CD4-positive, alpha-beta T cell treated with Interferon gamma for 1 hour (primary cell): ENCODE data around the gene RMI2.
A peak's percentile ranks its signal among the peaks of the same experiment; 100 is the strongest.

ENCODE experiments used
- DNase-seq: peaks from one replicate; pipeline ENCODE4 v3.0.0-alpha.2; 2020

Gene RMI2

DNA sequence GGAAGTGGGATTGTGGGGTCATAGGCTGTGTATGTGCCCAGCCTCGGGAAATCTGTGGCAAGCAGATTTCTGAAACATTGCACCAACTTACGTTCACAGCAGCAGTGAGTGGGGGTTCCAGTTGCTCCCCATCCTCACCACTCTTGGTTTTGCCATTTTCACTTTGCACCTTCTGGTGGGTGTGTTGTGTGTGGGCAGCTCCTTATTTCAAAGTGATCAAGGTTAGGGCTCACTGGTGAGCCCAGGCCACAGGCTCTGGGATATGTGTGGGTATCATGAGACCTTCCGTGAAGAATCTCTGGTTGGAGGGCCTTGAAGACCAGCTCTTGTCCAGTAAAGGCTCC is 34.7 kb upstream of the RMI2 start:
- no peak for DNase-seq

- peak; percentile 72 for DNase-seq
Measured at GRCh38 chr16:11310997-11311561, 34.2 kb upstream of the RMI2 start.

- peak; percentile 25 for DNase-seq
Measured at GRCh38 chr16:11312718-11313492, 32.4 kb upstream of the RMI2 start.

DNA sequence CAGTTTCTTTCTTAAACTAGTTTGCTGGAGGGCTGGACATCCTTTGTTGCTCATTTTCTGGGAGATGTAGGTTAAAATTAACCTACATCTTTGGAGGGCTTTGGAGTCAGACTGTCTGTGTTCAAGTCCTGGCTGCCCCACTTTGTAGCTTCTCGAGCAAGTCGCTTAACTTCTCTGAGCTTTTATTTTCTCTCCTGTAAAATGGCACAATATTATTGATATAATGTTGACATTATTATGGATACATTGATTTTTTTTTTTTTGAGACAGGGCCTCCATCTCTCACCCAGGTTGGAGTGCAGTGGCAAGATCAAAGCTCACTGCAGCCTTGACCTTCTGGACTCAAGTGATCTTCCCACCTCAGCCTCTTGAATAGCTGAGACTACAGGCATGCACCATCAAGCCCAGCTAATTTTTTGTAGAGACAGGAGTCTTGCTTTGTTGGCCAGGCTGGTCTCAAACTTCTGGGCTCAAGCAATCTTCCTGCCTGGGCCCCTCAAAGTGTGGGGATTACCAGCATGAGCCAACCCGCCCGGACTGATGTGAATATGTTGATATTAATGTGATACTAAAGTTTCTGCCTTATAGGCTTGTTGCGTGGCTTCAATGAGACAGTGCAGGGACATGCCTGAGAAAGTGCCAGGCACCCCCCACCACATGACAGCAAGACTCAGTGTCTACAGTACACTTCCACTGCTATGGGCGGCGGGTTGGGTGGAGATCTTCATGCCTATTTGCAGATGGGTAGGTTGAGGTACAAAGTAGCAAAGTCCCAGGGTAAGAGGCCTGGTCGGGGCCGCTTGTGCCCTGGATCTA is 31.6 kb upstream of the RMI2 start:
- DNase-seq, result no peak

DNA sequence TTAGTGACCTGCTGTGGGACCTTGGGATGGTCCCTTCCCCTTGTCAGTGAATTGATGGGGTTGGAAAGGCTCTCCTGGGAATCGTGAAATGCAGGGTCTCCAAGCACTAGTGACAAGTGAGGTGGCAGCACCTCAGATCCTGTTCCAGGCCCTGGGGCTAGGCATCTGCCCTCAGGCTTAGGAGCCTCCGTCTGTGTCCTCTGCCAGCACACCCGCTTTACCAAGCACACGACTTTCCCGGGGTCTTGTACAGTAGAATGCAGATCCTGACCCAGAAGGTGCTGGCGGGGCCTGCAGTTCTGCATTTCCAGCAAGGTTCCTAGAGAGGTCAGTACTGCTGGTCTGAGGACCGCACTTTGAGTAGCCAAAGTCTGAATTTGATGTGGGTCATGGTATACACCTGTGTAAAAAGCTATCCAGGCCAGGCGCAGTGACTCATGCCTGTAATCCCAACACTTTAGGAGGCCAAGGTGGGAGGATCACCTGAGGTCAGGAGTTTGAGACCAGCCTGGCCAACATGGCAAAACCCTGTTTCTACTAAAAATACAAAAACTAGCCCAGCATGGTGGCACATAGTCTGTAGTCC is 30.9 kb upstream of the RMI2 start:
- no peak for DNase-seq

GRCh38 chr16:11315510-11315909 is 29.7 kb upstream of the RMI2 start:
- DNase-seq, result no peak

DNA sequence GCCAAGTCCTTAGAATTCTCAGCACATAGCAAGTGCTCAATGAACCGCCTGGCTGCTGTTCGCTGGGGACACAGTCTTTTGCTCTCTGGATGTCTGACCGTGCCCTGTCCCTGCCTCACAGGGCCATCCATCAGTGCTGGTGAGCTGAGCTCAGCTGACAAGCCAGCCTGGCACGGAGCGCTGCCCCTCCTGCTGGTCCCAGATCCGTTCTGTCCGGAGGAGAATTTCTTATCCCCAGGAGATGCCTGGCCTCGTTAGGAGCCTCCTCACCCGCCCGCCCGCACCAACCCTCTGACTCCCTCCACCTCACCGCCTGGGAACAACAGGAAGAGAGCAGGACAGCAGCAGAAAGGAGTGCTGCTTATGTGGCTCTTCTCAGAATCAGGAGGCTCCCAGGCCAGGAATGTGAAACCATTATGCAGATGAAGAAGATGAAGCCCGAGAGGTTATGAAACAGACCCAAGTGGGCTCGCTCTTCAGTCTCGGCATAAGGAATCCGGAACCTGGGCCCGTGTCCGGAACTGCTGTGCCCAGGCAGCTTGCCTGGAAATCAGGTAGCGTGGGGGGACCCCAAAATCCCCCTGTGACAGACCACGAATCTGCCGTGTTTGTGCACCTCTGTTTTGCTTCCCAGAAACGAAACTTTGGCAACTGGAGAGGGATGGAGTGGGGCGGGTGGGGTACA is 28.8 kb upstream of the RMI2 start:
- DNase-seq, result no peak

GRCh38 chr16:11318817-11319216 is 26.4 kb upstream of the RMI2 start:
- no peak for DNase-seq

DNA sequence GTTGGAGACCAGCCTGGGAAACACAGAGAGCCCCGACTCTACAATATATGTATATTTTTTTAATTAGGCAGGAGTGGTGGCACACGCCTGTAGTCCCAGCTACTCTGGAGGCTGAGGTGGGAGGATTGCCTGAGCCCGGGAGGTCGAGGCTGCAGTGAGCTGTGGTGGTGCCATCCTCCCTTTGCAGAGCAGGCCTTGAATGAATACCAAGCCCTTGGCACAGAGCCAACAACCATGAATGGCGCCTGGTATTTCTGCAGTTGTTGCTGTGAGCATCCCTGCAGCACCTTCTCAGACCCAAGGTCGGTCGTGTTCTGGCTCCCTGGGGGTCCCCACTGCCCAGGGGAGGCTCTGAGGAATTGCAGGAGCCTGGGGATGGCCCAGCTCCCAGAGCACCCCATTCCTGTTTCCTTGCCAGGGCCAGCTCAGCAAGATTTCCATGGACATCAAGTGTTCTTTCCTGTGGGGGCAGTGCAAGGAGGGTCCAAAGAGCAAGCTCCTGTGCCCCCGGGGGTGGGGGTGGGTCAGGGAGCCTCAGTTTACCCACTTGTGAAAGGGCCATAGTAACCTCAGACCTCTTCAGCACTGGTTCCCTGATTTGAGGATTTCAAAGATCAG is 25.6 kb upstream of the RMI2 start:
- DNase-seq, result no peak

DNA sequence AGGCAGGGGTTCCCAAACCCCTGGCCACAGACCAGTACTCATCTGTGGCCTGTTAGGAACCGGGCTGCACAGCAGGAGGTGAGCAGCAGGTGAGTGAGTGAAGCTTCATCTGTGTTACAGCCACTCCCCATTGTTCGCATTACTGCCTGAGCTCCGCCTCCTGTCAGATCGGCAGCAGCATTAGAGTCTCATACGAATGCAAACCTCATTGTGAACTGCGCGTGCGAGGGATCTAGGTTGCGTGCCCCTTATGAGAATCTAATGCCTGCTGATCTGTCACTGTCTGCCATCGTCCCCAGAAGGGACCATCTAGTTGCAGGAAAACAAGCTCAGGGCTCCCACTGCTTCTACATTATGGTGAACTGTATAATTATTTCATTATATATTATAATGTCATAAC is 25.1 kb upstream of the RMI2 start:
- DNase-seq, result no peak

GRCh38 chr16:11321662-11322061 is 23.6 kb upstream of the RMI2 start:
- no peak for DNase-seq

- no peak for DNase-seq
Measured at GRCh38 chr16:11322823-11323222, 22.4 kb upstream of the RMI2 start.

GRCh38 chr16:11323551-11324336 is 21.5 kb upstream of the RMI2 start:
- DNase-seq, result no peak

DNA sequence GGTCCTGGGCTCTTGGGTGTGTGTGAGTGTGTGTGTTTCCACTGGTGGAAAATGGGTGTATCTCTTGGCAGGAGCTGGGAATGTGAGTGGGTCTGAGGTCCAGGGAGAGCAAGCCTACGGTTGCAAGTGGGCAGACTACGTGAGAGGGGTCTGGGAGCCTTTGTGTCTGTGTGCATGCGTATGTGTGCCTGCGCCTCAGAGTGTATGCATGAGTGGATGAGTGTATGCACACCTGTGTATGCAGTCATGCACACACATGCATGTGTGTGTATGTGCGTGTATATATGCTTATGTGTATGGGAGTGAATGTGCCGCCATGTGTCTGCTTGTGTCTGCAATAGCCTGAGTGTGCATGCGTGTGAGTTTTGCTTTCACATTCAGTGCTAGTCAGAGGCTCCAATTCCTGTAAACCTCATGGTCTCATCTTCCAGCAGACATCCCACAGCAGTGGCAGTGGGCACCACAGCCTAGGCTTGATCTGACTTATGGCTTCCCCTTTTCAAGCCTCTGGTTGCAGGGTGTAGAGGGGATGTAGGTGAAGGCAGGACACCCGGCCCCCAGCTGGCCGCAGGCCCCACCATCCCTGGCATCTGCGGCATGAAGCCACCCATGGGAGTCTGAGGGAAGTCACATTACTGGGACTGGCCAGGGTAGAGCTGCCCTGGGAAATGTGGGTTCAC is 19.7 kb upstream of the RMI2 start:
- peak; percentile 58 for DNase-seq

GRCh38 chr16:11326084-11326736 is 19.0 kb upstream of the RMI2 start:
- DNase-seq, result no peak

DNA sequence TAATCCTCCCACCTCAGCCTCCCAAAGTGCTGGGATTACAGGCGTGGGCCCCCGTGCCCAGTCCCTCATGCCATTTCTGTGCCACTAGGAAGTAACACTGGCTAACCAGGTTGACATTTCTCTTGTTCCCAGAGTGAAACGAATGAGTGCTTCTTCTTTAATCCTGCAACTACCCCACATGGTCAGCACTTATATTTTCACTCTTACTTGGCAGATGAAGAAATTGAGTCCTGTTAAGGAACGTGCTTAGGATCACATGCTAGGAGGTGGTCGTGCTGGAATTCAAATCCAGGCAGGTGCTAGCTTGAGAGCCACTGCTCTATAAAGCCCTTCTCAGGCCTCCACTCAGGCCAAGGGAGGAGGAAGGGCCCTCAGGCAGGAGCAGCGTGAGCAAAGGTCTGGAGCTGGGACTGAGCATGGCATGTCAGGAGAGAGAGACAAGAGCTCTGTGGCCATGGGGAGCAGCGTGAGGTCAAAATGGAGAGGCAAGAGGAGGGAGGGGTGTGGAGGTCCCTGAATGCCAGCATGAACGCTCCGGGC is 18.5 kb upstream of the RMI2 start:
- DNase-seq, result no peak

- DNase-seq, result peak; percentile 48
Measured at GRCh38 chr16:11327277-11328171, 17.7 kb upstream of the RMI2 start.

GRCh38 chr16:11328172-11329070 is 16.8 kb upstream of the RMI2 start:
- peak; percentile 78 for DNase-seq
